Measurements from ENCODE around the gene SHISA9. TPM values are rescaled to one million over a fixed set of nuclear protein-coding genes. Genes with fewer than 3 reads are reported as not detected.

Gene SHISA9
- total RNA-seq, 1 donor from 2014 or later: 96.6 TPM

DNA sequence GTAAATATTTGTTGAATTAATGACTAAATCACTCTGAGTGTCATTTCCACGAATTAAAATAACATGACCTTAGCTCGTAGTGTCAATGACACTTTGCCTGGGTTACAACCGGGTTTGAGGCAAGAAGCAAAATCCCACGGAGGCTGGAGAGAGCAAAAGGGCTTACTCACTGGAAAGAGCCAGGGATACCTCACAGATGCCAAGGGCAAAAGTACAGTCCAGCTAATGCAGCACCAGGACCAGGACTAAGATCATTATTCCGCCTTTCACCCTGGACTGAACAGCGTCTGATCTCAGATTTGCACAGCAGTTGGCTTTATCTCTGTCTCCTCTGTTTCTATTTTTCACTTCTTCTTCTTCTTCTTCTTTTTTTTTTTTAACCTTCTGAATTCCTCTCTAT, 175.5 kb downstream of the SHISA9 start:
- H3K4me1 Mint-ChIP-seq (ENCODE audit: low read depth, unreplicated experiment): peaks cover 6% of the 10 kb centered on the region
- peak overlapping the region; percentile 17 for H3K27ac Mint-ChIP-seq (ENCODE audit: unreplicated experiment)
- H3K9me3 Mint-ChIP-seq (ENCODE audit: unreplicated experiment): peaks cover 2% of the 10 kb centered on the region
- DNase-seq: no peak
- TF ChIP-seq, protein P1, sequence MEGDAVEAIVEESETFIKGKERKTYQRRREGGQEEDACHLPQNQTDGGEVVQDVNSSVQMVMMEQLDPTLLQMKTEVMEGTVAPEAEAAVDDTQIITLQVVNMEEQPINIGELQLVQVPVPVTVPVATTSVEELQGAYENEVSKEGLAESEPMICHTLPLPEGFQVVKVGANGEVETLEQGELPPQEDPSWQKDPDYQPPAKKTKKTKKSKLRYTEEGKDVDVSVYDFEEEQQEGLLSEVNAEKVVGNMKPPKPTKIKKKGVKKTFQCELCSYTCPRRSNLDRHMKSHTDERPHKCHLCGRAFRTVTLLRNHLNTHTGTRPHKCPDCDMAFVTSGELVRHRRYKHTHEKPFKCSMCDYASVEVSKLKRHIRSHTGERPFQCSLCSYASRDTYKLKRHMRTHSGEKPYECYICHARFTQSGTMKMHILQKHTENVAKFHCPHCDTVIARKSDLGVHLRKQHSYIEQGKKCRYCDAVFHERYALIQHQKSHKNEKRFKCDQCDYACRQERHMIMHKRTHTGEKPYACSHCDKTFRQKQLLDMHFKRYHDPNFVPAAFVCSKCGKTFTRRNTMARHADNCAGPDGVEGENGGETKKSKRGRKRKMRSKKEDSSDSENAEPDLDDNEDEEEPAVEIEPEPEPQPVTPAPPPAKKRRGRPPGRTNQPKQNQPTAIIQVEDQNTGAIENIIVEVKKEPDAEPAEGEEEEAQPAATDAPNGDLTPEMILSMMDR (IDR thresholded peaks at IDR 0.05; ENCODE audit: partially characterized antibody, unreplicated experiment): no peak
- no peak overlapping the region for H3K4me3 Mint-ChIP-seq (ENCODE audit: unreplicated experiment)
- H3K27me3 Mint-ChIP-seq (ENCODE audit: unreplicated experiment): peaks cover 3% of the 10 kb centered on the region
- peaks cover 3% of the 10 kb centered on the region for H3K36me3 Mint-ChIP-seq (ENCODE audit: unreplicated experiment)

DNA sequence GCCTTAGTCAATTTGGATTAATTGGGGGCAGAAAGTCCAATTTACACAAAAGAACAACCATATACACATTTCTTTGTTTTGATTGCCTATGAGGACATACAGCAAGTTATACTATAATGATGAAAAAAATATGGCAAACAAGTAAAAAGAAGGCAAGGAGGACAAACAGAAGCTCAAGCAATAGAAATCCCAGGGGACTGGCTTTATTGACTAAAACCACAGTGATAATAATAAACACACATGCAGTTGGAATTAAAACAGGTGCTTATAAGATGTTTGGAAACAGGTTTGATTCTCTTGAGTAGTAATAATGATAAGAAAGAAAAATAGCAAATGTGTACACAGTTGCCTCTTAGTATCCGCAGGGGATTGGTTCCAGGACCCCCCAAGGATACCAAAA, 176.4 kb downstream of the SHISA9 start:
- Mint-ChIP-seq H3K36me3 (ENCODE audit: unreplicated experiment) (peaks cover 3% of the 10 kb centered on the region), H3K27ac (ENCODE audit: unreplicated experiment) (no peak overlapping the region), H3K27me3 (ENCODE audit: unreplicated experiment) (peaks cover 3% of the 10 kb centered on the region), H3K4me1 (ENCODE audit: low read depth, unreplicated experiment) (peaks cover 6% of the 10 kb centered on the region), H3K4me3 (ENCODE audit: unreplicated experiment) (no peak overlapping the region), H3K9me3 (ENCODE audit: unreplicated experiment) (peaks cover 5% of the 10 kb centered on the region)
- no peak for DNase-seq
- TF ChIP-seq, protein P1 (IDR thresholded peaks at IDR 0.05; ENCODE audit: partially characterized antibody, unreplicated experiment): no peak

DNA sequence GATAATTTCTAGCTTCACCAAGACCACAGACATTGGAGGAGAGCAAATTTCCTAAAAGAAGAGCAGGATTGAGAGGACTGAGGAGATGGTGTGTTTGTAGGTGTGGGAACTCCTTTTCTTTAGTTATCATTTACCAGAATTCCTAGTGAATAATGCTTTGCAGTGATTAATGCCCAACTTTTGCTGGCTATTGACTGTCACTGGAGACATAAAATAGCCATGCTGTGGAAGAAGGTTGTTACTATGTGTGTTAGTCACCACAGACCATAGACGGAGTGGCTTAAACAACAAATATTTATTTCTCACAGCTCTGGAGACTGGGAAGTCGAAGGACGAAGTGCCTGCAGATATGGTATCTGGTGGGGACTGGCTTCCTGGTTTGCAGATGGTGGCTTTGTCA, 179.1 kb downstream of the SHISA9 start:
- Mint-ChIP-seq H3K9me3 (ENCODE audit: unreplicated experiment) (peaks cover 8% of the 10 kb centered on the region), H3K27me3 (ENCODE audit: unreplicated experiment) (peaks cover 2% of the 10 kb centered on the region), H3K4me1 (ENCODE audit: low read depth, unreplicated experiment) (peaks cover 8% of the 10 kb centered on the region), H3K36me3 (ENCODE audit: unreplicated experiment) (no peaks in the 10 kb centered on the region), H3K4me3 (ENCODE audit: unreplicated experiment) (no peak overlapping the region), H3K27ac (ENCODE audit: unreplicated experiment) (no peak overlapping the region)
- TF ChIP-seq, protein P1 (IDR thresholded peaks at IDR 0.05; ENCODE audit: partially characterized antibody, unreplicated experiment): no peak
- no peak for DNase-seq

DNA sequence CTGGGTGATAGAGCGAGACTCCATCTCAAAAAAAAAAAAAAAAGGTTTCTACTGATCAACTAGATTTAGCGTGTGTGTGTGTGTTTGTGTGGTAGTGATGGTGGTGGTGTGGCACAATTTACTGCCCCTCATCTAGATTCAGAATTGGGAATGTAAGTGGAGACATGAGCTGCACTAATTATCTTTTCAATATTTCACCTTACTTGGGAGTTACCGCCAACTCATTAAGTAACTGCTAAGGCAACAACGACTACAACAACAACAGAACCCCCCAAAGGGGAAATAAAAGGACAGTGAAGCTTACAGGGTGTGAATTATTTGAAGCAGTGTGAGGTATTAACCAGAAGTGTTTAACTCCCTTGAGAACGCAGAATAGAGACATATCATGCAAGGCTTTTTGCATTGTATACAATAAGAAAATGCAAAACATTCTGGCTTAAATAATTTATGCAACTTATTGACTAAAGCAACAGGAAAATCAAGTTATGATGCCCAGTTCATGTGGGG, 180.5 kb downstream of the SHISA9 start:
- Mint-ChIP-seq H3K27ac (ENCODE audit: unreplicated experiment) (no peak overlapping the region), H3K36me3 (ENCODE audit: unreplicated experiment) (peaks cover 4% of the 10 kb centered on the region), H3K4me3 (ENCODE audit: unreplicated experiment) (no peak overlapping the region), H3K9me3 (ENCODE audit: unreplicated experiment) (peaks cover 8% of the 10 kb centered on the region), H3K4me1 (ENCODE audit: low read depth, unreplicated experiment) (peaks cover 8% of the 10 kb centered on the region), H3K27me3 (ENCODE audit: unreplicated experiment) (peaks cover 3% of the 10 kb centered on the region)
- TF ChIP-seq, protein P1 (IDR thresholded peaks at IDR 0.05; ENCODE audit: partially characterized antibody, unreplicated experiment): no peak
- DNase-seq: no peak

DNA sequence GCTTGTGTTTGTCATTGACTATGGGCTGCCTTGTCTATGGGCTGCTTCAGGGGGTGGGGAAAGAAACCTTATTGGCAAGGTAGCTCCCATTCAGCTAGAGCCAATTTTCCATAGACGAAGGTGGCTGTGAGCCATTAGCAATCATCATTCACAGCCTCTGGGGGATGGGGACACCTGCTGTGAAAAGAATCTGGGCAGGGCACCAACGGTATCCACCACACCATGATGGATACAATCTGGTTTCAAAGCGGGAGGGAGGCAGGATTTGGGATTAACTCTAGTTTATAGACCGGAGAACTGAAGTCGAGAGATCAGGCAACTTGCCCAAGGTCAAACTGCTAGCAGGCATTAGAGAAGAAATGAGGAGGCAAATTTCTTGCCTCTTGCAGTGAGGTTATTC, 182.3 kb downstream of the SHISA9 start:
- Mint-ChIP-seq H3K4me1 (ENCODE audit: low read depth, unreplicated experiment) (peaks cover 2% of the 10 kb centered on the region), H3K4me3 (ENCODE audit: unreplicated experiment) (no peak overlapping the region), H3K27ac (ENCODE audit: unreplicated experiment) (no peak overlapping the region), H3K27me3 (ENCODE audit: unreplicated experiment) (peaks cover 7% of the 10 kb centered on the region), H3K9me3 (ENCODE audit: unreplicated experiment) (peaks cover 14% of the 10 kb centered on the region), H3K36me3 (ENCODE audit: unreplicated experiment) (peaks cover 7% of the 10 kb centered on the region)
- DNase-seq: no peak
- TF ChIP-seq, protein P1 (IDR thresholded peaks at IDR 0.05; ENCODE audit: partially characterized antibody, unreplicated experiment): no peak

Data from glutamatergic neuron (in vitro differentiated cells).